GM12878 (cell line): ENCODE measurements around the gene SEC24C. TPM values are rescaled to one million over a fixed set of nuclear protein-coding genes. Genes with fewer than 3 reads are reported as not detected.

Source experiments
- BCLAF1 ChIP-seq: fragments of 450-650 bp; IDR thresholded peaks from 2 replicates; pipeline ENCODE4 v1.6.1; 2017; ENCODE audit warnings: antibody characterized with exemption, mild to moderate bottlenecking, moderate library complexity
- CBFB ChIP-seq: IDR thresholded peaks from 2 replicates; pipeline ENCODE4 v1.6.1; 2016; ENCODE audit warnings: antibody characterized with exemption, low read depth
- CBX5 ChIP-seq: sonication (generic); IDR thresholded peaks from 2 replicates; pipeline ENCODE4 v1.6.1; 2016; ENCODE audit warnings: low read depth, moderate library complexity, mild to moderate bottlenecking, inconsistent platforms
- CEBPZ ChIP-seq: fragments of 150-350 bp; IDR thresholded peaks from 2 replicates; pipeline ENCODE4 v1.6.1; 2016; ENCODE audit warnings: low read depth, low read length
- EZH2 ChIP-seq: IDR thresholded peaks from 2 replicates; pipeline ENCODE4 v1.6.1; 2012; ENCODE audit warnings: low read depth, mild to moderate bottlenecking, control low read depth, inconsistent platforms, low read length, borderline replicate concordance; ENCODE audit not compliant: control insufficient read depth
- HCFC1 ChIP-seq: fragments of 150-350 bp; IDR thresholded peaks from 2 replicates; pipeline ENCODE4 v1.6.1; 2014; ENCODE audit warnings: low read length
- JUND ChIP-seq: IDR thresholded peaks from 2 replicates; pipeline ENCODE4 v1.6.1; 2012; ENCODE audit warnings: low read depth, mild to moderate bottlenecking, low read length, improper control_type of control experiment, moderate library complexity
- NKRF ChIP-seq: fragments of 450-650 bp; conservative IDR thresholded peaks from 2 replicates; pipeline ENCODE4 v1.6.1; 2017; ENCODE audit warnings: mild to moderate bottlenecking, moderate library complexity
- NRF1 ChIP-seq: conservative IDR thresholded peaks from 2 replicates; pipeline ENCODE4 v1.6.1; 2011; ENCODE audit warnings: mild to moderate bottlenecking, low read depth, low read length, improper control_type of control experiment
- POLR2AphosphoS5 ChIP-seq: IDR thresholded peaks from 2 replicates; pipeline ENCODE4 v1.6.1; 2011; ENCODE audit warnings: mild to moderate bottlenecking, low read length, inconsistent platforms
- SUZ12 ChIP-seq: fragments of 200-600 bp; sonication (generic); IDR thresholded peaks from one replicate; pipeline ENCODE4 v1.6.1; 2018; ENCODE audit warnings: antibody characterized with exemption, mild to moderate bottlenecking; ENCODE audit not compliant: unreplicated experiment
- TCF12 ChIP-seq: IDR thresholded peaks from 2 replicates; pipeline ENCODE4 v1.6.1; 2011; ENCODE audit warnings: low read depth, mild to moderate bottlenecking, low read length
- ZNF687 ChIP-seq: fragments of 450-650 bp; IDR thresholded peaks from 2 replicates; pipeline ENCODE4 v1.6.1; 2017; ENCODE audit warnings: mild to moderate bottlenecking, moderate library complexity
- polyA plus RNA-seq, 11 experiments: library from polyadenylated mRNA; depleted of rRNA in 4 of 11; unstranded in 6 of 11; stranded (reverse) in 5 of 11; fragments of >200 nt; fragmentation: Nextera tagmentation in 4 of 11; fragmentation: Illumina TruSeq in 1 of 11; extraction: Ambion mirVana in 4 of 11; extraction: Trizol in 1 of 11; gene quantifications; 1 replicate in 1 of 11; 2 replicates in 10 of 11; pipeline versions ENCODE4 v1.2.1 to v1.2.3, GENCODE V29; 2011 to 2016; ENCODE audit warnings: inconsistent platforms in 2 of 11, missing spikeins in 2 of 11, low read depth in 1 of 11
- total RNA-seq, 4 experiments: library from RNA; depleted of rRNA in 3 of 4; stranded (reverse); fragments of >200 nt in 3 of 4; fragmentation: Illumina TruSeq in 1 of 4; extraction: Trizol in 1 of 4; gene quantifications; 2 replicates each; pipeline versions ENCODE4 v1.2.1 to v1.2.3, GENCODE V29; 2013 to 2021

Gene SEC24C
- total and polyA plus RNA-seq, 10 of the 15 experiments (the other 5 are each of a cell fraction or from before 2014, with no cell fraction given): 12.7 to 117 (median 73.8) TPM

- peak; percentile 76 for TF ChIP-seq ZNF687
- no peak for TF ChIP-seq TCF12
- TF ChIP-seq NRF1: peak; percentile 25; the same call in 1 of the 2 replicates
- peak; percentile 76 for TF ChIP-seq NKRF
- no peak for TF ChIP-seq BCLAF1
- peak; percentile 68; the same call in 1 of the 2 replicates for TF ChIP-seq POLR2AphosphoS5
- TF ChIP-seq HCFC1: peak; percentile 10; the same call in 1 of the 2 replicates
- no peak; the same call in none of the 2 replicates for TF ChIP-seq CBFB
- no peak for TF ChIP-seq CEBPZ
- TF ChIP-seq CBX5: 0 out of 2 replicates have a peak, but pooled peaks have one; percentile 63
- TF ChIP-seq SUZ12: no peak
- no peak for TF ChIP-seq EZH2
- no peak for TF ChIP-seq JUND
Observed at GRCh38 chr10:73772281-73773151, 28.3 kb downstream of the SEC24C start (continued).
